Upper lobe of left lung (tissue), 6 donors: ENCODE data around the gene ATP10B. TPM values are rescaled to one million over a fixed set of nuclear protein-coding genes. Genes with fewer than 3 reads are reported as not detected.

ENCODE experiments used
- ATAC-seq, 2 donors: fragments of 200-7000 bp; cut with Tn5 transposase; one replicate each; pipeline ENCODE4 v1.9.1; 2022; ENCODE audit warnings: mild to moderate bottlenecking in 2 of 2, moderate library complexity in 2 of 2; ENCODE audit not compliant: low FRiP score in 2 of 2
- DNase-seq, 2 donors: peaks; one replicate each; pipeline ENCODE4 v3.0.0-alpha.2; 2019 to 2020
- H3K27ac ChIP-seq, 4 donors: fragments of 200-600 bp; sonication (generic); one replicate each; pipeline ENCODE4 v1.5.1; 2016 to 2019
- H3K27me3 ChIP-seq, 4 donors: fragments of 200-600 bp; sonication (generic); one replicate each; pipeline ENCODE4 v1.5.1; 2017 to 2019
- H3K36me3 ChIP-seq, 4 donors: fragments of 200-600 bp; sonication (generic); one replicate each; pipeline ENCODE4 v1.5.1; 2016 to 2019
- H3K4me1 ChIP-seq, 4 donors: fragments of 200-600 bp; sonication (generic); one replicate each; pipeline ENCODE4 v1.5.1; 2018 to 2019
- H3K4me3 ChIP-seq, 4 donors: fragments of 200-600 bp; sonication (generic); one replicate each; pipeline ENCODE4 v1.5.1; 2017 to 2019; ENCODE audit warnings: mild to moderate bottlenecking in 2 of 4, moderate library complexity in 1 of 4
- H3K9me3 ChIP-seq, 4 donors: fragments of 200-600 bp; sonication (generic); one replicate each; pipeline ENCODE4 v1.5.1; 2018 to 2019
- EP300 ChIP-seq, 4 donors: sonication (generic); formaldehyde crosslinking; IDR thresholded peaks; one replicate each; pipeline ENCODE4 v1.5.1; 2017; ENCODE audit warnings: antibody characterized with exemption in 4 of 4, control low read depth in 2 of 4
- POLR2A ChIP-seq, 4 donors: fragments of 450-650 bp; IDR thresholded peaks; one replicate each; pipeline ENCODE4 v1.5.1; 2016 to 2017; ENCODE audit warnings: antibody characterized with exemption in 4 of 4, mild to moderate bottlenecking in 2 of 4
- POLR2AphosphoS5 ChIP-seq, 2 donors: sonication (generic); formaldehyde crosslinking; IDR thresholded peaks; one replicate each; pipeline ENCODE4 v1.5.1; 2017; ENCODE audit warnings: antibody characterized with exemption in 2 of 2
- WGBS, 2 donors: methylation state at CpG; one replicate each; pipeline ENCODE4 v1.1.5; 2017 to 2018; 5-methylcytosine and 5-hydroxymethylcytosine counted together
- total RNA-seq, 6 donors: library from RNA; depleted of rRNA in 4 of 6; stranded (reverse); fragments of >200 nt in 4 of 6; gene quantifications; one replicate each; pipeline versions ENCODE4 v1.1.0 to v1.2.1, GENCODE V29; 2016 to 2021
- TF ChIP-seq, protein P1 (sequence below), 6 experiments: fragments of 450-650 bp in 4 of 6; fragments of 200-600 bp in 2 of 6; sonication (generic) in 2 of 6; IDR thresholded peaks; one replicate each; pipeline ENCODE4 v1.5.1; 2016 to 2019; ENCODE audit warnings: antibody characterized with exemption in 6 of 6
- donor health status: DM: no; HTN: no; CAD: no; lungs with moderate emphysema.
- donor health status: DM: no; HTN: yes; CAD: no; lungs with severe emphysema.

ATP10B gene
- total RNA-seq, 6 donors from 2014 or later = under 0.01 to 0.30 (median 0.09) TPM; not detected in 1

DNA sequence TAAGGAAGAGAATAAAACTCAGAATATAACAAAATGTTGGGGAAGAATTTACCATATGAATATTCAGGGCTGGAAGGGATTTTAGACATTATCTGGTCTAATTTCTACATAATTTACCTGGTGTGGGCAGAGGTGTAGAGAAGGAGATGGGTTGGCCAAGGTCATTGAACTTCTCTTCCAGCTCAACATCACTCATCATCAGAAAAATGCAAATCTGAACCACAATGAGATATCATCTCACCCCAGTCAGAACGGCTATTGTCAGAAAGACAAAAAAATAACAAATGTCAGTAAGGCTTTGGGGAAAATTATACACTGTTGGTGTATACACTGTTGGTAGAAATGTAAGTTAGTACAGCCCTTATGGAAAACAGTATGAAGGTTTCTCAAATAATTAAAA is 308.6 kb downstream of the ATP10B start:
- no peak overlapping the region for H3K4me3 ChIP-seq
- WGBS, 2 donors = 80 to 87% methylated on average over 1 of the region's 1 CpG
- H3K27ac ChIP-seq = no peak overlapping the region
- DNase-seq = no peak
- no peaks in the 10 kb centered on the region for H3K27me3 ChIP-seq
- TF ChIP-seq POLR2A (IDR thresholded peaks at IDR 0.05) (no peak), EP300 (IDR thresholded peaks at IDR 0.05) (no peak), POLR2AphosphoS5 (IDR thresholded peaks at IDR 0.05) (no peak)
- TF ChIP-seq, protein P1, sequence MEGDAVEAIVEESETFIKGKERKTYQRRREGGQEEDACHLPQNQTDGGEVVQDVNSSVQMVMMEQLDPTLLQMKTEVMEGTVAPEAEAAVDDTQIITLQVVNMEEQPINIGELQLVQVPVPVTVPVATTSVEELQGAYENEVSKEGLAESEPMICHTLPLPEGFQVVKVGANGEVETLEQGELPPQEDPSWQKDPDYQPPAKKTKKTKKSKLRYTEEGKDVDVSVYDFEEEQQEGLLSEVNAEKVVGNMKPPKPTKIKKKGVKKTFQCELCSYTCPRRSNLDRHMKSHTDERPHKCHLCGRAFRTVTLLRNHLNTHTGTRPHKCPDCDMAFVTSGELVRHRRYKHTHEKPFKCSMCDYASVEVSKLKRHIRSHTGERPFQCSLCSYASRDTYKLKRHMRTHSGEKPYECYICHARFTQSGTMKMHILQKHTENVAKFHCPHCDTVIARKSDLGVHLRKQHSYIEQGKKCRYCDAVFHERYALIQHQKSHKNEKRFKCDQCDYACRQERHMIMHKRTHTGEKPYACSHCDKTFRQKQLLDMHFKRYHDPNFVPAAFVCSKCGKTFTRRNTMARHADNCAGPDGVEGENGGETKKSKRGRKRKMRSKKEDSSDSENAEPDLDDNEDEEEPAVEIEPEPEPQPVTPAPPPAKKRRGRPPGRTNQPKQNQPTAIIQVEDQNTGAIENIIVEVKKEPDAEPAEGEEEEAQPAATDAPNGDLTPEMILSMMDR (IDR thresholded peaks at IDR 0.05) = no peak
- H3K36me3 ChIP-seq = no peaks in the 10 kb centered on the region
- no peaks in the 10 kb centered on the region for H3K9me3 ChIP-seq
- no peak for ATAC-seq
- no peaks in the 10 kb centered on the region for H3K4me1 ChIP-seq

DNA sequence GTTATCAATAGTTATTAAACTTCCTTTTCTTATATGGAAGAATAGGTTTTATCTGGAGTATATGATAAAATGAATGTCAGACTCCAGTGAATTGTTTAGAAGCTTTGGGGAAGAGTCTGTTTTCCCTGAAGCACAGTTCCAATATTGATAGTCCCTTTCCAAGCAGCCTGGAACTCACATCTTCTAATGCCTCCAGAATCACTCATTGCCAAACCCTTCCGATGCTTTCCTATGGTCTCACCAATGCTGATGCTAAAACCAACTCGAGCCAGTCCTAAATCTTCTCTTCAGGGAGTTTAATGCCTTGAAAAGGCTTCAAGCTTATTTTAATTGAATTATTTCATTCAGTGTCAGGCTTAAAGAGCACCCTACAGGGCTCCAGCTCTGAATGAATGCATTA is 309.2 kb downstream of the ATP10B start:
- H3K27ac ChIP-seq = no peak overlapping the region
- H3K27me3 ChIP-seq = no peaks in the 10 kb centered on the region
- no peak for DNase-seq
- no peak for TF ChIP-seq POLR2AphosphoS5 (IDR thresholded peaks at IDR 0.05)
- TF ChIP-seq POLR2A (IDR thresholded peaks at IDR 0.05) = no peak
- TF ChIP-seq, protein P1 (IDR thresholded peaks at IDR 0.05) = no peak
- TF ChIP-seq EP300 (IDR thresholded peaks at IDR 0.05) = no peak
- 90 to 91% methylated on average over 2 of the region's 2 CpGs for WGBS, 2 donors
- no peaks in the 10 kb centered on the region for H3K4me1 ChIP-seq
- H3K36me3 ChIP-seq = no peaks in the 10 kb centered on the region
- H3K4me3 ChIP-seq = no peak overlapping the region
- no peaks in the 10 kb centered on the region for H3K9me3 ChIP-seq
- no peak for ATAC-seq

DNA sequence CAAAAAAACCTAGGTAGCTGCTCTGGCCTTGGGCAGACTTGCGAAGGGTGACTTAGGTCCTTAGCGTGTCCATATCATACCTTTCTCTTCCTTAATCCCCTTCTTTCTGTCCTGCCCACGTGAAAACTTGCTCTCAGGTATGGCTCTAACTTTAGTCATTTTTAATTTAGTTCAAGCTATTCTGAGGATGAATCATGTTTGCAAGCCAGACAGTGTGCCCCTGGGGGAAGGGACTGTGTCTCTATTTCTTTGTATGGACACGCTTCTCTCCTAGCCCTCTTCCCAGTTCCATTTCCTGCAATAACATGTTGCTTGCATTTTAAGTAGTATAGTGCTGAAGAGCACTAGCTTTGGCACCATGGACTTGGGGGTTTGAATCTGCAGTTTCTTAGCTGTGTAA is 309.7 kb downstream of the ATP10B start:
- DNase-seq = no peak
- no peaks in the 10 kb centered on the region for H3K9me3 ChIP-seq
- WGBS, 2 donors = 79 to 83% methylated on average over 4 of the region's 4 CpGs
- no peaks in the 10 kb centered on the region for H3K4me1 ChIP-seq
- TF ChIP-seq POLR2A (IDR thresholded peaks at IDR 0.05) = no peak
- H3K27me3 ChIP-seq = no peaks in the 10 kb centered on the region
- no peak overlapping the region for H3K27ac ChIP-seq
- H3K4me3 ChIP-seq = no peak overlapping the region
- no peak for ATAC-seq
- no peaks in the 10 kb centered on the region for H3K36me3 ChIP-seq

DNA sequence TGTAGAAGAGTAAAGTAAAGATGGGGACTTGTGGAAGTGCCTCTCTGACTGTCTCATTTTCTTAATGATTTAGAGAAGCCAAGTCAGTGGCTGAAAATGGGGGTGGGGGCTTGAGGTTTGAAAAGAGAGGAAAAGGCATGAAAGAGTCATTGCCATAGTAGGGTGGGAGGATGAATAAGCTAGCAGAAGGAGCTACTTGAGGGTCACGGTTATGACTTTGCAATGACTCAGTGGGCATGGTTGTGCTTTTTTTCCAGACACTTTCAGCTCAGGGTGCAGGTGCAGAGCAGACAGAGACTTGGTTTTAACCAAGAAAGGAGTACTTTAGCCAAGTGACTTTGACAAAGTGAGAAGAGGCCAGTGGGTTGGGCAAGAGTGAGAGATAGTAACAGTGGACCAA is 312.6 kb downstream of the ATP10B start:
- H3K4me1 ChIP-seq = no peaks in the 10 kb centered on the region
- no peak overlapping the region for H3K27ac ChIP-seq
- no peaks in the 10 kb centered on the region for H3K27me3 ChIP-seq
- no peaks in the 10 kb centered on the region for H3K36me3 ChIP-seq
- TF ChIP-seq POLR2A (IDR thresholded peaks at IDR 0.05) (no peak), EP300 (IDR thresholded peaks at IDR 0.05) (no peak), POLR2AphosphoS5 (IDR thresholded peaks at IDR 0.05) (no peak)
- TF ChIP-seq, protein P1 (IDR thresholded peaks at IDR 0.05) = no peak
- no peak for DNase-seq
- no peak for ATAC-seq
- WGBS, 2 donors = 83% methylated on average over 1 of the region's 1 CpG
- no peaks in the 10 kb centered on the region for H3K9me3 ChIP-seq
- H3K4me3 ChIP-seq = no peak overlapping the region

DNA sequence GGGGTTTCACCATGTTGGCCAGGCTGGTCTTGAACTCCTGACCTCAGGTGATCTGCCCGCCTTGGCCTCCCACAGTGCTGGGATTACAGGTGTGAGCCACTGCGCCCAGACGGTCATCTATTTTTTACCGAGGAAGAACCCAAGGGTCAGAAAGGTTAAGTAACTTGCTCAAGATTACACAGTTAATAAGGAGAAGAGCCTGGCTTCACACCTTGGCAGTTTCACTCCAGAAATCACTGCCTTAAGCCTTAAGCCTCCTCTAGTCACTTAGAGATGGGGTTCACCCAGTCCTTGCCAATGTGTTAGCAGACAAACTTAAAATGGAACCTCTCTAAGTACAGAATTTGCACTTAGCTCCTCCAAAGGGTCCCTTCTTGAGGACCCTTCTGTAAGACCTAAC is 314.1 kb downstream of the ATP10B start:
- 96 to 100% methylated on average over 1 to 4 of the region's 4 CpGs for WGBS, 2 donors
- H3K4me1 ChIP-seq = no peaks in the 10 kb centered on the region
- no peak for DNase-seq
- TF ChIP-seq POLR2A (IDR thresholded peaks at IDR 0.05) = no peak
- no peak for TF ChIP-seq POLR2AphosphoS5 (IDR thresholded peaks at IDR 0.05)
- TF ChIP-seq, protein P1 (IDR thresholded peaks at IDR 0.05) = no peak
- no peak for TF ChIP-seq EP300 (IDR thresholded peaks at IDR 0.05)
- no peaks in the 10 kb centered on the region for H3K27me3 ChIP-seq
- no peak overlapping the region for H3K4me3 ChIP-seq
- ATAC-seq = no peak
- no peak overlapping the region for H3K27ac ChIP-seq
- no peaks in the 10 kb centered on the region for H3K9me3 ChIP-seq
- H3K36me3 ChIP-seq = no peaks in the 10 kb centered on the region
